Fibroblast of lung (primary cell): ENCODE measurements around the gene SOX9. TPM values are rescaled to one million over a fixed set of nuclear protein-coding genes. Genes with fewer than 3 reads are reported as not detected.

Source experiments
- DNase-seq, 2 donors: peaks; one replicate each; pipeline versions ENCODE4 v3.0.0 to v3.0.0-alpha.2; 2010; ENCODE audit warnings: low read depth in 2 of 2
- H2AFZ ChIP-seq: 2 replicates; pipeline ENCODE4 v1.5.1; 2012; ENCODE audit warnings: low read length, control low read depth, inconsistent platforms
- H3K27ac ChIP-seq: 2 replicates; pipeline ENCODE4 v1.5.1; 2011; ENCODE audit warnings: low read length, control low read depth; ENCODE audit not compliant: insufficient read depth
- H3K27me3 ChIP-seq: 2 replicates; pipeline ENCODE4 v1.5.1; 2011; ENCODE audit warnings: mild to moderate bottlenecking, low read length; ENCODE audit not compliant: control insufficient read depth, insufficient read depth
- H3K36me3 ChIP-seq: 2 replicates; pipeline ENCODE4 v1.5.1; 2011; ENCODE audit warnings: low read length; ENCODE audit not compliant: control insufficient read depth, insufficient read depth
- H3K4me1 ChIP-seq: 2 replicates; pipeline ENCODE4 v1.5.1; 2011; ENCODE audit warnings: low read length; ENCODE audit not compliant: control insufficient read depth, insufficient read depth; ENCODE audit errors: extremely low read depth
- H3K4me2 ChIP-seq: 2 replicates; pipeline ENCODE4 v1.5.1; 2011; ENCODE audit warnings: low read length, control low read depth; ENCODE audit not compliant: insufficient read depth; ENCODE audit errors: extremely low read depth
- H3K4me3 ChIP-seq, 4 experiments: fragments of 200-600 bp in 1 of 4; sonication (generic) in 1 of 4; replicated peaks in 1 of 4; 2 replicates each; pipeline ENCODE4 v1.5.1; 2011 to 2016; ENCODE audit warnings: low read length in 4 of 4, low read depth in 3 of 4, mild to moderate bottlenecking in 3 of 4, control low read depth in 2 of 4, inconsistent platforms in 1 of 4, mixed read lengths in 1 of 4; ENCODE audit not compliant: insufficient read depth in 1 of 4; ENCODE audit errors: control extremely low read depth in 1 of 4
- H3K79me2 ChIP-seq: 2 replicates; pipeline ENCODE4 v1.5.1; 2012; ENCODE audit warnings: mild to moderate bottlenecking, low read length, inconsistent platforms; ENCODE audit not compliant: control insufficient read depth, insufficient read depth
- H3K9ac ChIP-seq: 2 replicates; pipeline ENCODE4 v1.5.1; 2011; ENCODE audit warnings: mild to moderate bottlenecking, low read length, control low read depth; ENCODE audit not compliant: insufficient read depth
- H3K9me3 ChIP-seq: 2 replicates; pipeline ENCODE4 v1.5.1; 2012; ENCODE audit warnings: low read depth, low read length; ENCODE audit not compliant: control insufficient read depth, insufficient read depth
- H4K20me1 ChIP-seq: 2 replicates; pipeline ENCODE4 v1.5.1; 2011; ENCODE audit warnings: low read length; ENCODE audit not compliant: control insufficient read depth, insufficient read depth; ENCODE audit errors: extremely low read depth
- EZH2 ChIP-seq: IDR thresholded peaks from 2 replicates; pipeline ENCODE4 v1.5.1; 2012; ENCODE audit warnings: low read length, control low read depth, mild to moderate bottlenecking; ENCODE audit errors: missing control alignments
- polyA plus RNA-seq, 2 donors: library from polyadenylated mRNA; depleted of rRNA in 1 of 2; stranded (reverse) in 1 of 2; unstranded in 1 of 2; fragments of >200 nt; gene quantifications; 2 replicates each; pipeline ENCODE4 v1.2.1, GENCODE V29; 2011 to 2012; ENCODE audit warnings: missing spikeins in 1 of 2
- total RNA-seq: library from RNA; depleted of rRNA; stranded (reverse); fragments of >200 nt; gene quantifications from 2 replicates; pipeline ENCODE4 v1.2.1, GENCODE V29; 2014
- TF ChIP-seq, protein P1 (sequence below), 2 donors: IDR thresholded peaks in 1 of 2; conservative IDR thresholded peaks in 1 of 2; 1 replicate in 1 of 2; 2 replicates in 1 of 2; pipeline ENCODE4 v1.5.1; 2011 to 2012; ENCODE audit warnings: low read length in 2 of 2, control low read depth in 1 of 2, inconsistent platforms in 1 of 2, low read depth in 1 of 2, mild to moderate bottlenecking in 1 of 2

SOX9 gene
- total and polyA plus RNA-seq, 2 donors (not counting 1 experiment from before 2014, with no cell fraction given): 3.1 to 5.4 TPM

DNA sequence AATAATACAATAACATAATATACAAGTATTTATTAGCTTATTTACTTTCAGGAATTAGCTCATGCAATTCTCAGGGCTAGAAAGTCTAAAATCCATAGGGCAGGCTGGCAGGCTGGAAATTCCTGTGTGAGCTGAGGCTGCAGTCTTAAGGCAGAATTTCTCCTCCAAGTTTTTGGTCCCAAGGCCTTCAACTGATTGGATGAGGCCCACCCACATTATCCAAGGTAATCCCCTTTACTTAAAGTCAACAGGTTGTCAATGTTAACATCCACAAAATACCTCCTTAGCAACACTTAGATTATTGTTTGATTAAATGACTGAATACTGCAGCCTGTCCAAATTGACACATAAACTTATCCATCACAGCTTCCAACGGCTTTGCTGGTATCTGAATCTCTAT, 32.9 kb upstream of the SOX9 start:
- Histone ChIP-seq H4K20me1 (no peaks in the 10 kb centered on the region), H3K79me2 (no peaks in the 10 kb centered on the region), H3K27ac (no peak overlapping the region), H3K9ac (no peak overlapping the region), H2AFZ (no peak overlapping the region), H3K4me3 (no peak overlapping the region), H3K4me2 (no peak overlapping the region), H3K9me3 (no peaks in the 10 kb centered on the region), H3K27me3 (no peaks in the 10 kb centered on the region), H3K36me3 (no peaks in the 10 kb centered on the region), H3K4me1 (no peaks in the 10 kb centered on the region)
- TF ChIP-seq, protein P1, sequence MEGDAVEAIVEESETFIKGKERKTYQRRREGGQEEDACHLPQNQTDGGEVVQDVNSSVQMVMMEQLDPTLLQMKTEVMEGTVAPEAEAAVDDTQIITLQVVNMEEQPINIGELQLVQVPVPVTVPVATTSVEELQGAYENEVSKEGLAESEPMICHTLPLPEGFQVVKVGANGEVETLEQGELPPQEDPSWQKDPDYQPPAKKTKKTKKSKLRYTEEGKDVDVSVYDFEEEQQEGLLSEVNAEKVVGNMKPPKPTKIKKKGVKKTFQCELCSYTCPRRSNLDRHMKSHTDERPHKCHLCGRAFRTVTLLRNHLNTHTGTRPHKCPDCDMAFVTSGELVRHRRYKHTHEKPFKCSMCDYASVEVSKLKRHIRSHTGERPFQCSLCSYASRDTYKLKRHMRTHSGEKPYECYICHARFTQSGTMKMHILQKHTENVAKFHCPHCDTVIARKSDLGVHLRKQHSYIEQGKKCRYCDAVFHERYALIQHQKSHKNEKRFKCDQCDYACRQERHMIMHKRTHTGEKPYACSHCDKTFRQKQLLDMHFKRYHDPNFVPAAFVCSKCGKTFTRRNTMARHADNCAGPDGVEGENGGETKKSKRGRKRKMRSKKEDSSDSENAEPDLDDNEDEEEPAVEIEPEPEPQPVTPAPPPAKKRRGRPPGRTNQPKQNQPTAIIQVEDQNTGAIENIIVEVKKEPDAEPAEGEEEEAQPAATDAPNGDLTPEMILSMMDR (conservative IDR thresholded peaks at IDR 0.05 in 1 of 2, IDR thresholded peaks at IDR 0.05 in 1 of 2; ENCODE audit: low read depth in 1 of 2, low read length in 2 of 2): no peak
- TF ChIP-seq EZH2: no peak
- DNase-seq: no peak

DNA sequence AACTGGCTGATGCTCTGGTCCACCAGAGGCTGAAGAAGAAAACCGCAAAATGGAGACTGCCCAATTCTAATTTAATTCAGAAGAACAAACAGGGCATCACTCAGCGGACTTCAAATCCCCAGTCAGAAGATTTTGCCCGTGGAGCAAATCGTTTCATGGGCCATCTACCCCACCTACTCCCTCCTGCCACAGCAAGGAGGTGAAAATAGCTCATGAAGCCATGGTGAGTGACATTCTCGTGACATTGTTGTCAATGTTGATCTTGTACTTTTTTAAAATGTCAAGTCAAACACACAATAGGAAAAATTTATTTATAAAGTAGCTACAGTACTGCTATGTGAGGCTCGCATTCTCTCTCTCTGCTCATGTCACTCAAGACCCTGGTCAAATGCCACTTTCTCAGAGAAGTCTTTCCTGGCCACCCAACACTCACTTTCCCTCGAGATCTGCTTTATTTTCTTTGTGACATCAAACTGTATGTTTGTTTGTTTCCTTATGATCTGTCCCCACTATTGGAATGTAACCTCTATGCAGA, 31.3 kb upstream of the SOX9 start:
- H3K79me2 ChIP-seq: no peaks in the 10 kb centered on the region
- no peak overlapping the region for H3K27ac ChIP-seq
- H3K27me3 ChIP-seq: no peaks in the 10 kb centered on the region
- H3K9me3 ChIP-seq: no peaks in the 10 kb centered on the region
- H3K4me1 ChIP-seq: no peaks in the 10 kb centered on the region
- H2AFZ ChIP-seq: no peak overlapping the region
- no peak for DNase-seq
- H3K9ac ChIP-seq: no peak overlapping the region
- TF ChIP-seq, protein P1 (conservative IDR thresholded peaks at IDR 0.05 in 1 of 2, IDR thresholded peaks at IDR 0.05 in 1 of 2; ENCODE audit: low read depth in 1 of 2, low read length in 2 of 2): no peak
- no peak for TF ChIP-seq EZH2
- no peak overlapping the region for H3K4me2 ChIP-seq
- no peak overlapping the region for H3K4me3 ChIP-seq
- H4K20me1 ChIP-seq: no peaks in the 10 kb centered on the region
- no peaks in the 10 kb centered on the region for H3K36me3 ChIP-seq

DNA sequence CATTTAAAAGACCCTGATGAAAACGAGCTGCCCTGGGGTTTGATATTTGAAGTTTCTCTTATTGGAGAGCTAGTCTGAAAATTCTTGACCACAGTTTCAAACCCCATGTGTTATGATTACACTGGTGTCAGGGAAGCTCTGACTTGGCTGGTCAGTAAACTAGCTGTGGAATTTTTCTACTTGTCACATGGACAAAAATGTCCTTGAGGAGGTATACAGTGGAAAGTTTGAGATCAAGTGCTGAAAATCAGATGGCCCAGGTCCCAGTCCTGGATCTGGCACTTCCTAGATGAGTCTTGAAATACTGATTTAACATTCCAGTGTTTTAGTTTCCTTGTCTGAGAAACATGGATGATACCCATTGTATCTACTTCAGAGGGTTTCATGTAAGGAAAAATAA, 30.7 kb upstream of the SOX9 start:
- H4K20me1 ChIP-seq: no peaks in the 10 kb centered on the region
- TF ChIP-seq EZH2: no peak
- TF ChIP-seq, protein P1 (conservative IDR thresholded peaks at IDR 0.05 in 1 of 2, IDR thresholded peaks at IDR 0.05 in 1 of 2; ENCODE audit: low read depth in 1 of 2, low read length in 2 of 2): no peak
- H3K4me2 ChIP-seq: no peak overlapping the region
- no peak overlapping the region for H2AFZ ChIP-seq
- no peaks in the 10 kb centered on the region for H3K79me2 ChIP-seq
- no peaks in the 10 kb centered on the region for H3K9me3 ChIP-seq
- H3K36me3 ChIP-seq: no peaks in the 10 kb centered on the region
- H3K4me1 ChIP-seq: no peaks in the 10 kb centered on the region
- H3K27ac ChIP-seq: no peak overlapping the region
- H3K27me3 ChIP-seq: no peaks in the 10 kb centered on the region
- peak in 1 of 2 donors; percentile 40 for DNase-seq
- H3K4me3 ChIP-seq: no peak overlapping the region
- no peak overlapping the region for H3K9ac ChIP-seq
